CD4-positive, alpha-beta T cell treated with Interleukin-12 subunit alpha and Interleukin-12 subunit beta, for 1 hour (primary cell): ENCODE data around the gene GTSE1.
"Not testable (repeated sequence)": the region's sequence is repeated elsewhere in the genome, so short reads cannot be mapped to it uniquely, and the experiment has no call there.

Experiments used
- DNase-seq: peaks from one replicate; pipeline ENCODE4 v3.0.0-alpha.2; 2020

Gene GTSE1, protein sequence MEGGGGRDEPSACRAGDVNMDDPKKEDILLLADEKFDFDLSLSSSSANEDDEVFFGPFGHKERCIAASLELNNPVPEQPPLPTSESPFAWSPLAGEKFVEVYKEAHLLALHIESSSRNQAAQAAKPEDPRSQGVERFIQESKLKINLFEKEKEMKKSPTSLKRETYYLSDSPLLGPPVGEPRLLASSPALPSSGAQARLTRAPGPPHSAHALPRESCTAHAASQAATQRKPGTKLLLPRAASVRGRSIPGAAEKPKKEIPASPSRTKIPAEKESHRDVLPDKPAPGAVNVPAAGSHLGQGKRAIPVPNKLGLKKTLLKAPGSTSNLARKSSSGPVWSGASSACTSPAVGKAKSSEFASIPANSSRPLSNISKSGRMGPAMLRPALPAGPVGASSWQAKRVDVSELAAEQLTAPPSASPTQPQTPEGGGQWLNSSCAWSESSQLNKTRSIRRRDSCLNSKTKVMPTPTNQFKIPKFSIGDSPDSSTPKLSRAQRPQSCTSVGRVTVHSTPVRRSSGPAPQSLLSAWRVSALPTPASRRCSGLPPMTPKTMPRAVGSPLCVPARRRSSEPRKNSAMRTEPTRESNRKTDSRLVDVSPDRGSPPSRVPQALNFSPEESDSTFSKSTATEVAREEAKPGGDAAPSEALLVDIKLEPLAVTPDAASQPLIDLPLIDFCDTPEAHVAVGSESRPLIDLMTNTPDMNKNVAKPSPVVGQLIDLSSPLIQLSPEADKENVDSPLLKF

DNA sequence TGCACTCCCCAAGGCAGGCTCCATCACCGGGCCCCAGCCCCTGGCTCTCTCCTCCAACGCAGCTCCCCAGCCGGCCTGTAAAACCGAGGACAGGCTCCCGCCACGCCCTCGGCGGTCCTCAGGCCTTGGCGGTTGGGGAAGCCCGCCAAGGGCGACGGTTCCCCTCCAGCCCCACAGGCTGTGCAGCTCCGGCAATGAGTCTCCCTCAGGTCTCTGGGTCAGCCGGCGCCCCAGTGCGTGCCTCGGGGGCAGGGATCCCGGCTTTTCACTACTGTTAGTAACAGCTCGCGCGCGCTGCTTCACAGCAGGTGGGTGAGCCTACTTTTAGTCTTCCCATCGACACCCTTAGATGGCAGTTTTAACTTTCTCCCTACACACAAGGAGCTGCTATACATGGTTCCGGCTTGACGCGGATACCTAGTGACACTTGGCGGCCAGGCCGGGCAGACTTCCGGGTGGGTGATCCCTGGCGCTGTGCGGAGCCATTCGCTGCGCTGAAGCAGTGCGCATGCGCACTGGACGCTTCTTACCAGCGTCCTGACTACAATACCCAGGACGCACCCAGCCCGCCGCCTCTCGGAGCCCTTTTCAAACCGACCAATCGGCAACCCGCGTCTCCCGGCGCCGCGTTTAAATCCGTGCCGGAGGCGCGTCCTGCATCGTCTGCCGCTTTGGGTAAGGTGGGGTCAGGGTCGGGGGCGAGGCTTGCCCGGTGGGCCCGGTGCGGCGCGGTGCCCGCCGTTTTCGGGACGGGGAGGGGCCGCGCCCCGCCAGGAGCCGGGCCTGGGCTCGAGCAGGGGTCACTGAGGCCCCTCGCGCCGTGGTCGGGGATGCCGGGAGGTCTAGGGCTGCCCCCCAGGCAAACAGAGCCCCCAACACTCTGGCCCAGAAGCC, at the start of gene GTSE1:
Gene GTSE1, plus strand, starts transcription at position 614 of the 894 bp plus-strand sequence. CDS start 531 bp downstream, outside the sequence.
- DNase-seq: peak; percentile 98

DNA sequence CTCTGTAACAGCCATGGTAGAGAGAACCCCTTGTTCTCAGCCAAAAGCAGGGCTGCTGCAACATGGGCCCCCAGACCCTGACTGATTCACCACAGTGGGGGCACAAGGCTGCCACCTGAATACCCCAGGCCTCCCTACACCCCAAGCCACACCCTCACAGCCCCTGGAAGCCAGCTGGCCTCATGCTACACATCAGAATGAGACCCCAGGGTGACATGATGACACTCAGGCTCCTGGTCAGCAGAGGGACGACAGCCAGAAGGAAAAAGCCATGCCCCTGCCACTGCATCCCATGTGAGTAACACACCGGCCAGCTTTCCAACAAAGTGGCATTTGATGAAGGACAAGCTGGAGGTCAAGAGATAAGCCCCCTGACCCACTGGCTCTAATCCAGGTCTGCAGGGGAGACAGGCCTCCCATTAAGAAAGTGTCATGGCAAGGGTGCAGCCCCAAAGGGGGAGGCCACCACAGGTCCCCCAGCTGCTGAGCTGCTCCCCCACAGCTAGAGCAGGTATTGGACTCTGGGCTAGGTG, 49.2 kb upstream of the GTSE1 start:
- no peak for DNase-seq

DNA sequence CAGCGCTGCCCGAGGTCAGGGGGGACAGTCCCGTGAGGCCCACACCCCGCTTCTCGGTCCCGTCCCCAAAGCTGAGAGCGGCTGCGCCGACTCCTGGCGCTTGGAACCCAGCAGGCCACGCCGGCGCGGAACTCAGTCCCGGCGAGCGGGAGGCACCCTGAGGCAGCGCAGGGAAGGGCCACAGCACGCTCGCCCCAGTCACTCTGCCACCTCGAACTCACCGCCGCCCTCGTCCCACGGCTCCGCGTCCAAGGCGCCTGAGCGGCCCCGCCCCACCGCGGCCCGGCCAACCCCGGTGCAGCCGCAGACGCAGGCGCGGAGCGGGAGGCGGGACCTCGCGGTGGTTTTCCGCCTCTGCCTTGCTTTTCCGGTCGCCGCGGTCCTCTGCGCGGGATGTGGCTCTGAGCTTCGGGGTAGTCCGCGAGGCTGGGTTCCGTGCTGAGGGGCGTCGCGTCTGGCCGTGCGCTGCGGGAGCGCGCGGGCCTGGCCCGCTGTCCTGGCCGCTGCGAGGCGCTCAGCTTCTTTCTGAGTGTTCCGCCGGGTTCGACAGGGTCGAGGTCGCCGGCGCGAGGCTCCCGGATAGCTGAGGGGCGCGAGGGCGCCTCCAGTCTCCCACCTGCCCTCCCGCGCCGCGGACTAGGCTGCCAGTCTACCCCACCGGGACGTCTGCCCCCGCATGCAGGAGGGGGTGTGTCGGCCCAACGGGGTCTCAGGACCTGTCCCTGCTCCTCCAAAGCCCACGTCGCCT, 46.5 kb upstream of the GTSE1 start, which contains the start of gene CDPF1:
Gene CDPF1, minus strand, starts transcription at position 259 of the 748 bp plus-strand sequence. CDS start 2,009 bp downstream, outside the sequence.
- DNase-seq: peak; percentile 91

DNA sequence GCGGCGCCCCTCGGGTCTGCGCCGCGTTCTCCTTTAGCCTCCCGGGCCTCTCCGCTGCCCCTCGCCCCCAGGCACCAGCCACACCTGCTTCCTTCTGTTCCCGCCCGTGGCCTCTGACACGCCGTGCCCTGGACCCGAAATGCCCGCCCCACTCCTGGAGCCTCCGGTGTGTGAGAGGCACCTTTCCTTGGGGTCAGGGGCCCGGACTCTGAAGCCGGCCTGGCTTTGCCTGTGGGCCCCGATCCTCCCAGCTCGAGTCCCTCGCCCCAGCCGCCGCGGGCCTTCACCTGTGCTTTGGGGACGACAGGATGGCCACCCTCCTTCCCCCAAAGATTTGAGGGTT, 45.9 kb upstream of the GTSE1 start:
- no peak for DNase-seq

DNA sequence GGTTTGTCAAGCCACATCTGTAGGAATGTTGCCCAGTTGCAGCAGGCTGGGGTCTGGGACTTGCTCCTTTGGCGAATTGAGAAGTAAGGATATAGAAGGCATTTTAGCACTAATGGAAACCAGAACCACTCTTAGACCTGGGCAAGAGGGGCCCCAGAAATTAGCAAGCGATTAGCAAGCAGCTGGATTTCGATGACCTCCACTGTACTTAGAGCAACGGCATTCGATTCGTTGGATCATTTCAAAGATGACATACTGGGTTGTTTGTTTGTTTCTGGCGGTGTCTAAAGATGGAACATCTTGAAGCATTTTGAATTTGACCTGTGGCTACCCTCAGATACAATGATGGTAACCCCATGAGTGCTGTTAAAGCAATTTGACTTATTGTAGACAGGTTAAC, 45.4 kb upstream of the GTSE1 start:
- DNase-seq: no peak

DNA sequence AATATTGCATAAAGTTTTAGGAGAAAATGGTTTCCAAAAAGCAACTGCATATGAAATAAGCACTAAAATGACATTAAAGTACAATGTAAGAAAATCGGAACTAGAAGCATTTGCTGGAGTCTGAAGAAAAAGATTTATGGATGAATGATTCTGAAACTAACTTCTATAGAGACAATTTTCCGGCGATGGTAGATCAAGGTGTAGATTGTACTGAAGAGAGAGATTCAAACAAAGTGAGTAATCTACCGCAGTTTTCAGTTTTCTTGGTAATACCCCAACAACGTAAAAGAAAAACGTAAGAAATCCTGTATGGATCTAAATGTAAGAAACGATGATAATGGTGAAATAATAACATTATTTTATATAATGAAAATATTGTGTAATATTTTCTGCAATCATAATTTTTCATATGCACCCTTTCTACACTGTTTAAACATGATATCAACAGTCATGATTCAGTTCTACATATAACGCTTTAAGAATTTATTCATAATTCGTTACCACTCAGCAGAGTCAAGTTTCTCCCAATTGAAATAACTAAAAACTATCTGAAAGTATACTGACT, 44.8 kb upstream of the GTSE1 start:
- no peak for DNase-seq

DNA sequence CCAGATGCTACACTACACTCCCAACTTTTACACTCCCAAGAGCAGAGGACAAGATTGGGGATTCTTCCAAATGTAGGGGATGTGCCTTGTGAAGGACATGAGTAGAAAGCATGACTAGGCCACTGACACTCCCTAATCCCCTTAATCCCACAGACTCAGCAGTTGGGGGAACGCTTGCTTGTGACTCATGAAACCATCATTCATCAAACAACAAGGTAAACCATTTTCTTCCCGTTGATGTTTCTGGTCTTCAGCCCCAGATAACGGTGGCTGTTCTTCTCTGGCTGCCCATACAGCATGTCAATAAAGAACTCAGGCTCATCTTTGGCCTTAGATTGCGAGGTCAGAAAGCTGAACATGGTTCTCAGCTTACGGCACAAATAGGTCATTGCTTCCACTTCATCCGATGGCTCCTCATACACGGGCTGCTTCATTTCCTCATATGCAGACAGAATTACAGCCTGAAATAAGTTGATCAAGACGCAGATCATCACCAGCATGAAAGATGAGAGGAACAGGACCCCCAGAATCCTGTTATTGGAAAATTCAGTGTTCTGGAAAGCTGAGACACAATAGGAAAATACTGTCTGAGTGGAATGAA, 40.2 kb upstream of the GTSE1 start:
- DNase-seq: no peak

DNA sequence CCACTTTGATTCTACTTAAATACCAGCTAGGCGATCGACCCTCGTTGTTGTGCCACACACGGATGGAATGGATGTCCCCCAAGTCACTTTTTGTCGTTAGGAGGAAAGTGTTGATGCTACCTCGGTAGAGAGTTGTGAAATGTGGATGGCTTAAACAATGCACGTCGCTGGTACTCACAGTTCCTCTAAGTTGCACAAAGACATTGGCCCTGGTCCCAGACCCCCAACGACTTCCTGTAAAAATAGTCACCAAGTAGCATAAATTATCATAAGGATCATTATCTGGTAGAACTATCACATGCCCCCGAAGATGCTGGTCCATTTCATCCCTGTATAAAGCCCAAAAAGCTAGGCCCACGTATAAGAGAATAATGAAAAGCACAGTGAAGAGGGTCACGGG, 37.3 kb upstream of the GTSE1 start:
- DNase-seq: no peak

DNA sequence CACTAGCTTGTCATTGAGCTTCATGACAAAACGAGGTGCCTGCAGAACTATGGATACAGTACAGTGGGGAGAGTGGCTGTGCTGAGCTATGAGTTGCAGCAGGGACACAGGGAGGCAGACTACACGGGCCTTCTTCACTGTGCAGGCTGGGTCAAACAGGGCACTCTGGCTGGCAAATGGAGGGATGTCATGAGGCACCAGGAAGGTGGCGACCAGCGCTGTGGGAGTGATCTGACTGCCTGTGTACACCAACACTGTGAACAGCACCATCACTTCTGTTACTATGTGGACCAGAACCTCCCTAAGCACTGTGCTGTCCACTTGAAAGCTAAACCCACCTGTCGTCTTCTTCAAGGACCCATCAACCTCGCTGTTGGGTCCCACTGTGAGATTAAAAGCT, 36.6 kb upstream of the GTSE1 start:
- no peak for DNase-seq

DNA sequence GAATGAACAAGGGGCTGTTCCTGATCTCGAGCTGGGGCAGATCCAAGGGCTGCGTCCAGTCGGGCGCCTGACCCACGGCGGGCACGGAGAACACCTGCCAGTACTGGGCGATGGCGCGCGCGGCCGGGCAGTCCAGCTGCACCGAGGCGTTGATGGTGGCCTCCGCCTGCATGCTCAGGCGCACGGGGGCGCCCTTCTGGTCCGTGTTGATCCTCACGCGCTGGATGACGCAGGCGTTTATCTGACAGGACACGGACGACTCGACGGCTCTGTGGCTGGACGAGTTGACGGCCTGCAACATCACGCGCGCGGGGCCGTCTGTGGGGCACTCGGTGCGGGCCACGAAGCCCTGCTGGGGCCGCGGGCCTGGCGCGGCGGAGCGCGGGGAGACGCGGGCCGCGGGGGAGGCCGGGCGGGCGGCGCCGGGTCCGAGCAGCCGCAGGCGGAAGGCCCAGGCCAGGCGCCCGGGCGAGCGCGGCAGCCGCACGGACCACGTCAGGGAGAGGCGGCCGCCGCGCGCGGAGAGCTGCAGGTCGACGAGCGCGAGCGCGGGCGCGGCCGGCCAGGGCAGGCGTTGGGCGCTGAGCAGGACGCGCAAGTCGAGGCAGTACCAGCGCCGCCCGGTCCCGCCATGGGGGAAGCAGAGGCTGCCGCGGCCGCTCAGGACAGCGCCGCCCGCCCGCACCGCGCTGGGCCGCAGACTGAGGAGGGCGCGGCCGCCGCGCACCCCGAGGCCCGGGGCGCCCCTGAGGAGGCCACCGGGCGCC, 34.0 kb upstream of the GTSE1 start:
- DNase-seq: peak; percentile 45

DNA sequence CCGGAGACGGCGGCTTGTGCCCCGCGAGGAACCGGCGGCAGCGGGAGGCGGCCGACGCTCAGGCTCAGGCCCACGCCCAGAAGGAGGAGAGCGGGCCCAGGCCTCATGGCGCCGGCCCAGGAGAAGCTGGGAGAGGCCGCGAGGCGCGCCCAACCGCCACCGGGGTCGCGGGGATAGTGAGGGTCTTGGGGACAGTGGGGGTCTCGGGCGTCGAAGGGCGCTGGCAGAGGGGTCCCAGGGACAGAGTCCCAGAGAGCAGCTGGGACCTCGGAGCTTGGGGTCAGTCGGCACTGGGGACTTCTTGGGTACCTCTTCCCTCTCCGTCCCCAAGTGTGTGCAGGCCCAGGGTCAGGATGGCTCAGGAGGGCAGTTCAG, 33.5 kb upstream of the GTSE1 start, which contains the start of gene PKDREJ:
Gene PKDREJ, minus strand, starts transcription at position 128 of the 375 bp plus-strand sequence. Its CDS starts 21 bp downstream, at position 107.
- DNase-seq: no peak

DNA sequence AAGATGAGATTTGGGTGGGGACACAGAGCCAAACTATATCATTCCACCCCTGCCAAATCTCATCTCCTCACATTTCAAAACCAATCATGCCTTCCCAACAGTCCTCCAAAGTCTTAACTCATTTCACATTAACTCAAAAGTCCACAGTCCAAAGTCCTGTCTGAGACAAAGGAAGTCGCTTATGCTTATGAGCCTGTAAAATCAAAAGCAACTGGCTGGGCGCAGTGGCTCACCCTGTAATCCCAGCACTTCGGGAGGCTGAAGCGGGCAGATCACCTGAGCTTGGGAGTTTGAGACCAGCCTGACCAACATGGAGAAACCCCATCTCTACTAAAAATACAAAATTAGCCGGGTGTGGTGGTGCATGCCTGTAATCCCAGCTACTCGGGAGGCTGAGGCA, 32.1 kb upstream of the GTSE1 start:
- not testable (repeated sequence) for DNase-seq

DNA sequence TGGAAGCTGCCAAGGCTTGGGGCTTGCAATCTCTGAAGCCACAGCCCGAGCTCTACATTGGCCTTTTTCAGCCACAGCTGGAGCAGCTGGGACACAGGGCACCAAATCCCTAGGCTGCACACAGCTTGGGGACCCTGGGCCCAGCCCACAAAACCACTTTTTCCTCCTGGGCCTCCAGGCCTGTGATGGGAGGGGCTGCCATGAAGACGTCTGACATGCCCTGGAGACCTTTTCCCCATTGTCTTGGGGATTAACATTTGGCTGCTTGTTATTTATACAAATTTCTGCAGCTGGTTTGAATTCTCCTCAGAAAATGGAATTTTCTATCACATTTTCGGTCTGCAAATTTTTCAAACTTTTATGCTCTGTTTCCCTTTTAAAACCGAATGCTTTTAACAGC, 31.0 kb upstream of the GTSE1 start:
- DNase-seq: not testable (repeated sequence)

DNA sequence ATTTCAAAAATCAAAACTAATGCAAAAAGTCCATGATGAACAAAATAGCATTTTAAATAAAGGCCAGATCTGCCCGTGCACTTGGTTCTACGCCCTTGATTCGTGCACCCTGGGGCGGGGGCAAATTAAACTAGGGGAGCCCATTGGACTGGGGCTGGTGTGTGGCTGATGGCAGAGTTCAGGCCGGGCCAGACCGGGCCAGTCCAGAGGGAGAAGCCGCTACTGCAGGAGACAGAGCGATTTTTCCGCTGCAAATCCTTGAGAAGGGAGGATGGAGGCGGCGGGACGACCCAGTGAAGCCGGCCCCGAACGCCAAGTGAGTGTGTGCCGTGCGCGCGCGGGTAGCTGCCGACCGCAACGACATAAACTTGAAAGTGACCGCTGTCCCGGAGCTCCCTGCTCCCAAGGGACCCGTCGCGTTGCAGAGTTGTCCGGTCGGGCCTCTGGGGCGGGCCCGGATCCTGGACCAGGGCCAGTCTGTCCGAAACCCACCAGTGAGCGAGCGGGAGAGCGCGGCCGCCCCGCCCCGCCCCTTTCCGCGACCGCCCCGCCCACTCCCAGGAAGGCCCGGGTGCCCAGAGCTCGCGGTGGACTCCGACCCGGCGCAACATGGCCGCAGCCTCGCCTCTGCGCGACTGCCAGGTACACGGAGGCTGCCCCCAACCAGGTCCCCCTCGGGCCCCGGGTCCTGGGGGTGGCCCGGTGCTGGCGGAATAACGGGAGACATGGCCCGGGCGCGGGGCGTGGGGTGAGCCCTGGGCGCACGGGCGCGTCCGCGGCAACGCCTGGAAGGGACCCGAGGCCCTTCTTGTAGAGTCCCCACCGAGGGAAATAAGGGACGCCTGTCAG, 29.0 kb upstream of the GTSE1 start, which contains the start of gene TTC38:
Gene TTC38, plus strand, starts transcription at position 578 of the 849 bp plus-strand sequence. Its CDS starts 32 bp downstream, at position 610.
- peak; percentile 62 for DNase-seq

DNA sequence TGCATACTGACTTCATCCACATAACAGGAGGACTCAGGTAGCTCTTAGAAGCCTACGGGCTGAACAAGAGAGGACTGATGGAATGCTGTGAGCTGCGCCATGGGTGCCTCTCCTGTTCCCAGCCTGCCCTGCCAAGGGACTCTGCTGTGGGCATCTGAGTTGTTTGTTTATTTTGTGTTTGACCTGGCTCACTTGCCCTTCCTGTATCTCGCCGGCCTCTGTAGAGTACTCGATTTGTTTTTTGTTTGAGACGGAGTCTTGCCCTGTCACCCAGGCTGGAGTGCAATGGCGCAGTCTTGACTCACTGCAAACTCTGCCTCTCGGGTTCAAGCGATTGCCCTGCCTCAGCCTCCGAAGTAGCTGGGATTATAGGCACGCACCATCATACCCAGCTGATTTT, 27.1 kb upstream of the GTSE1 start:
- DNase-seq: no peak

DNA sequence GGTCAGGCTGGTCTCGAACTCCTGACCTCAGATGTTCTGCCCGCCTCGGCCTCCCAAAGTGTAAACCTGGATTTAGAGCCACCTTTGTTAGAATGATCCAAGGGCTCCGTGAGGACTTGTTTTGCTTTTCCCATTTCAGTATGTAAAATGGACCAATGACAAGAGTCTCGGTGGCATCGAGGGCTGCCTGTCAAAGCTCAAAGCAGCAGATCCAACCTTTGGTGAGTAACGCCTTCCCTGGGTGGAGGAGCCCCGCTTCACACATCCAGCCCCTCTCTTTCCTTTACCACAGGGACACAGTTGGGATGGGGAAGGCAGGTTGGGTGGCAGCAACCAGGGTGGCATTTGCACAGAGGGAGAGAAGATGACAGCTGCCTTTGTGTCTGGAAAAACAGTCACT, 24.5 kb upstream of the GTSE1 start:
- DNase-seq: no peak

DNA sequence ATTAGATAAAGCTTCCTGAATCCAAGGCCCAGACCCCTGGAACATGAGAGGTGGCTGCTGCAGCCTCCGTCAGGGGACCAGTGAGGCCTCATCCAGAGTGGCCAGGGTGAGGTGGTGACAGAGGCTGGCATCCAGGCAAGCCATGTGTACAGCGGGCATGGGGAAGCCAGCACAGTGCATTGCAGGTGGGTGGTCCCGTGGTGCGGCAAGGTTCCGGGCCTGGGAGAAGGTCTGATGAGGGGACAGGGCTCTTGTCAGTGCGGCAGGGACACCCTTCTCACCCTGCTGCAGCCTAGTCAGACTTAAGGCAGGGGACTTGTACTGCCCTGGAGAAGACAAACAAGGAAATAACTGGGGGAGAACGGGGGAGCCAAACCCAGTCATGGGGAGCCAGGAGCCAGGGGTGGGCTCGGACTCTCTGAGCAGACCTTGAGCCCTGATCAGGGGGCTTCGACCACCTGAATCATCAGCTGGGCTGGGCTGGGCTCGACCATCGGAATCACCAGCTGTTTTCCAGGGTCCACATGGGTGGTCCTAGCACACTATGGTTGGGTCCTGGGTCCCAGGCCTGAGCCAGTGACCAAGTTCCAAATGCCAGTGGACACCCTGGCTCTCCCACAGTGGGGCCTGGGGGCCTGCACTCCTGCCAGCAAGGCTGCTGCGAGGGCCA, 23.8 kb upstream of the GTSE1 start:
- DNase-seq: no peak

DNA sequence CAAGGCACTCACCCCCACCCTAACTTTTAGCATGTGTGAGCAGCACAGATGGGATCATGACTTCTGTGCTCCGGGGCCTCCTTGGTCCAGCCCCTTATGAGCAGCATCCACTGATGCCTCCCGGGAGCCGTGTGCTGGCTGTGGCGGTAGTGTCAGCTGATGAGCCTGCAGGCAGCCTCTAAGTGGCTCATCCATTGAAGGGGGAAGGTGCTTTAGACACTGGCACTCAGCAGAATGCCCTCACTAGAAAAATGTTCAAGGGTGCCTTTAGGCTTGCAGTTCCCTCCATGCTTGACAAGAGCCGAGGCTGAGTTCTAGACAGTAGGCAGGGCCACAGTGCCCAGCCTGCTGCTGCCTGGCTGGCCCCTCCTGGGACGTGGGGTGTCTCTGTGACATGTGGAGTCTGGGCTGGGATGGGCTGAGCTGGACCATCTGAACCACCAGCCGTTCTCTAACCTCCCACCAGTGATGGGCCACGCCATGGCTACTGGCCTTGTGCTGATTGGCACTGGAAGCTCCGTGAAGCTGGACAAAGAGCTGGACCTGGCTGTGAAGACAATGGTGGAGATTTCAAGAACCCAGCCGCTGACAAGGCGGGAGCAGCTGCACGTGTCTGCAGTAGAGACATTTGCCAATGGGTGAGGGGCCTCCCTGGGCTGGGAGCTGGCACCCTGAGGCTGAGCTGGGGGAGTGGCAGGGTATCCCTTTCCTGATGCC, 23.1 kb upstream of the GTSE1 start:
- DNase-seq: no peak
